GM12878 (cell line): ENCODE data around the gene PRR11. TPM values are rescaled to one million over a fixed set of nuclear protein-coding genes. Genes with fewer than 3 reads are reported as not detected.

Experiments
- ATAC-seq: fragments of 200-7000 bp; cut with Tn5 transposase; 3 replicates; pipeline ENCODE4 v1.9.1; 2020; ENCODE audit warnings: mild to moderate bottlenecking, moderate library complexity
- BruUV-seq: library from RNA; stranded (reverse); fragments of 400-500 nt; replicated peaks from 2 replicates; lab custom pipeline; 2021; lab: Mats Ljungman, UMichigan
- CTCF ChIA-PET: fragments of 300-600 bp; sonication (Branson Sonifier 250); formaldehyde crosslinking; extraction: SDS; loops from one replicate; lab custom pipeline; 2021; ENCODE audit warnings: inconsistent platforms; lab: Yijun Ruan, JAX
- POLR2A ChIA-PET: fragments of 350-600 bp; formaldehyde crosslinking; extraction: SDS; loops from one replicate; lab custom pipeline; 2021; ENCODE audit warnings: inconsistent platforms; lab: Charles Lee
- RAD21 ChIA-PET: fragments of 300-600 bp; sonication (Branson Sonifier 250); formaldehyde crosslinking; loops from one replicate; lab custom pipeline; 2023; ENCODE audit warnings: antibody characterized with exemption; ENCODE audit not compliant: unreplicated experiment; lab: Charles Lee
- SMC1A ChIA-PET: fragments of 300-600 bp; sonication (Branson Sonifier 250); formaldehyde crosslinking; loops from one replicate; lab custom pipeline; 2023; ENCODE audit not compliant: unreplicated experiment, uncharacterized antibody; lab: Charles Lee
- DNase-seq: peaks from one replicate; pipeline ENCODE4 v3.0.0-alpha.2; 2011; ENCODE audit warnings: low read depth, low spot score
- FAIRE-seq: peaks from 3 replicates; lab custom pipeline; 2011; peaks lifted over from hg19 to GRCh38; lab: Jason Lieb, UNC
- H2AFZ ChIP-seq: 2 replicates; pipeline ENCODE4 v1.6.0; 2011; ENCODE audit warnings: low read depth, low read length, control low read depth; ENCODE audit not compliant: control insufficient read depth
- H3K27ac ChIP-seq: 2 replicates; pipeline ENCODE4 v1.5.1; 2011; ENCODE audit warnings: control low read depth; ENCODE audit not compliant: control insufficient read depth, insufficient read depth
- H3K27me3 ChIP-seq, 2 experiments: replicated peaks in 1 of 2; 2 replicates each; pipeline versions ENCODE4 v1.6.0 to v1.6.1; 2011; ENCODE audit warnings: low read length in 1 of 2; ENCODE audit not compliant: control insufficient read depth in 2 of 2, insufficient read depth in 2 of 2
- H3K36me3 ChIP-seq, 2 experiments: 2 replicates each; pipeline ENCODE4 v1.5.1; 2011; ENCODE audit warnings: low read length in 1 of 2; ENCODE audit not compliant: control insufficient read depth in 2 of 2, insufficient read depth in 2 of 2
- H3K4me1 ChIP-seq: 2 replicates; pipeline ENCODE4 v1.6.1; 2011; ENCODE audit warnings: mild to moderate bottlenecking, low read length, moderate library complexity, mixed read lengths; ENCODE audit not compliant: control insufficient read depth, insufficient read depth
- H3K4me2 ChIP-seq: 2 replicates; pipeline ENCODE4 v1.6.0; 2011; ENCODE audit warnings: control low read depth; ENCODE audit not compliant: control insufficient read depth, insufficient read depth
- H3K4me3 ChIP-seq: fragments of 200-600 bp; sonication (generic); 2 replicates; pipeline ENCODE4 v1.5.1; 2016
- H3K79me2 ChIP-seq: 2 replicates; pipeline ENCODE4 v1.6.0; 2011; ENCODE audit warnings: low read length; ENCODE audit not compliant: control insufficient read depth, insufficient read depth
- H3K9ac ChIP-seq: 2 replicates; pipeline ENCODE4 v1.8.0; 2011; ENCODE audit warnings: low read length, control low read depth, mixed read lengths; ENCODE audit not compliant: control insufficient read depth, insufficient read depth
- H3K9me3 ChIP-seq: replicated peaks from 3 replicates; pipeline ENCODE4 v1.5.1; 2011; ENCODE audit warnings: mild to moderate bottlenecking, low read length; ENCODE audit not compliant: control insufficient read depth, insufficient read depth
- H4K20me1 ChIP-seq: 2 replicates; pipeline ENCODE4 v1.6.0; 2011; ENCODE audit not compliant: control insufficient read depth, insufficient read depth
- BHLHE40 ChIP-seq, 2 experiments: fragments of 450-650 bp in 1 of 2; IDR thresholded peaks; 2 replicates each; pipeline ENCODE4 v1.6.1; 2011 to 2017; ENCODE audit warnings: low read depth in 2 of 2, borderline replicate concordance in 1 of 2, improper control_type of control experiment in 1 of 2, low read length in 1 of 2, mild to moderate bottlenecking in 1 of 2
- E2F4 ChIP-seq: IDR thresholded peaks from 2 replicates; pipeline ENCODE4 v1.6.1; 2012; ENCODE audit warnings: low read depth, low read length, improper control_type of control experiment
- FOS ChIP-seq: IDR thresholded peaks from 3 replicates; pipeline ENCODE4 v1.6.1; 2011; ENCODE audit warnings: borderline replicate concordance; ENCODE audit not compliant: insufficient read length; ENCODE audit errors: extremely low read depth
- RAD21 ChIP-seq: IDR thresholded peaks from 2 replicates; pipeline ENCODE4 v1.6.1; 2011; ENCODE audit warnings: mild to moderate bottlenecking, low read depth, low read length, moderate library complexity; ENCODE audit not compliant: insufficient read depth
- SMC3 ChIP-seq: IDR thresholded peaks from 2 replicates; pipeline ENCODE4 v1.6.1; 2011; ENCODE audit warnings: low read length, improper control_type of control experiment, borderline replicate concordance
- ZNF622 ChIP-seq: fragments of 450-650 bp; IDR thresholded peaks from 2 replicates; pipeline ENCODE4 v1.6.1; 2017; ENCODE audit warnings: mild to moderate bottlenecking, inconsistent platforms
- WGBS: methylation state at CpG from one replicate; pipeline ENCODE4 v1.1.6; 2016; ENCODE audit warnings: low lambda C conversion rate; ENCODE audit not compliant: insufficient replicate concordance, insufficient coverage; ENCODE audit errors: missing lambda C conversion rate; 5-methylcytosine and 5-hydroxymethylcytosine counted together
- in situ Hi-C: fragments of 300-500 bp; cut with MboI; formaldehyde crosslinking; loops from 9 replicates; pipeline ENCODE4 v1.14.3; 2018; ENCODE audit warnings: mixed read lengths
- intact Hi-C: fragments of 100-400 bp; cut with micrococcal nuclease; formaldehyde crosslinking; loops from one replicate; pipeline ENCODE4 v1.14.2; 2022; ENCODE audit not compliant: unreplicated experiment
- polyA plus RNA-seq, 11 experiments: library from polyadenylated mRNA; depleted of rRNA in 4 of 11; unstranded in 6 of 11; stranded (reverse) in 5 of 11; fragments of >200 nt; fragmentation: Nextera tagmentation in 4 of 11; fragmentation: Illumina TruSeq in 1 of 11; extraction: Ambion mirVana in 4 of 11; extraction: Trizol in 1 of 11; gene quantifications; 1 replicate in 1 of 11; 2 replicates in 10 of 11; pipeline versions ENCODE4 v1.2.1 to v1.2.3, GENCODE V29; 2011 to 2016; ENCODE audit warnings: inconsistent platforms in 2 of 11, missing spikeins in 2 of 11, low read depth in 1 of 11
- total RNA-seq, 4 experiments: library from RNA; depleted of rRNA in 3 of 4; stranded (reverse); fragments of >200 nt in 3 of 4; fragmentation: Illumina TruSeq in 1 of 4; extraction: Trizol in 1 of 4; gene quantifications; 2 replicates each; pipeline versions ENCODE4 v1.2.1 to v1.2.3, GENCODE V29; 2013 to 2021
- TF ChIP-seq, protein P1 (sequence below): fragments of 450-650 bp; IDR thresholded peaks from 2 replicates; pipeline ENCODE4 v1.6.1; 2016; ENCODE audit warnings: mild to moderate bottlenecking

PRR11 gene
- total and polyA plus RNA-seq, 10 of the 15 experiments (the other 5 are each of a cell fraction or from before 2014, with no cell fraction given) = 20.8 to 97.0 (median 48.3) TPM

- TF ChIP-seq E2F4 = no peak
- TF ChIP-seq RAD21 = peak; percentile 45
- TF ChIP-seq SMC3 = peak; percentile 13; the same call in 1 of the 2 replicates
These were observed 10.4 kb downstream of the PRR11 start (continued) for GRCh38 chr17:59165933-59166342.

DNA sequence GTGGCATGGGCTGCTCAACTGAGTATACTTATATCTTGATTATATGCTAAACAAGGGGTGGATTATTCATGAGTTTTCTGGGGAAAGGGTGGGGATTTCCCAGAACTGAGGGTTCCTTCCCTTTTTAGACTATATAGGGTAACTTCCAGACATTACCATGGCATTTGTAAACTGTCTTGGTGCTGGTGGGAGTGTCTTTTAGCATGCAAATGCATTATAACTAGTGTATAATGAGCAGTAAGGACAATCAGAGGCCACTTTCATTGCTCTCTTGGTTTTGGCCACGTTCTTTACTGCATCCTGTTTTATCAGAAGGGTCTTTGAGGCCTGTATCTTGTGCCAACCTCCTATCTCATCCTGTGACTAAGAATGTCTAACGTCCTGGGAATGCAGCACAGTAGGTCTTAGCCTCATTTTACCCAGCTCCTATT lies 12.0 kb downstream of the PRR11 start:
- no peaks in the 10 kb centered on the region for H4K20me1 ChIP-seq
- H3K4me3 ChIP-seq = no peak overlapping the region
- no peak overlapping the region for H3K9ac ChIP-seq
- H3K27ac ChIP-seq = peak overlapping the region; percentile 9
- intact Hi-C loops (no loop called here), in situ Hi-C loops (no loop called here)
- no peak overlapping the region; the same call in 1 of the 2 replicates for H3K4me2 ChIP-seq
- no peaks in the 10 kb centered on the region for H3K27me3 ChIP-seq
- ChIA-PET POLR2A (no interaction called here), RAD21 (interaction anchor here (2.2 kb wide), 1 partner anchor 274 kb away, joined by 4 read pairs; no protein-coding TSS in a partner anchor), CTCF (interaction anchor here (3.6 kb wide), 1 partner anchor 17 kb away, joined by 15 read pairs; no protein-coding TSS in a partner anchor), SMC1A (interaction anchor here (1.4 to 1.6 kb wide), 3 partner anchors 11 to 143 kb away, joined by 3 to 5 read pairs (median 4); no protein-coding TSS in a partner anchor)
- ATAC-seq (peak; percentile 33), FAIRE-seq (no peak), DNase-seq (no peak)
- TF ChIP-seq BHLHE40 (IDR thresholded peaks at IDR 0.05; ENCODE audit: borderline replicate concordance in 1 of 2, low read depth in 2 of 2, low read length in 1 of 2) = no peak
- no peak for TF ChIP-seq FOS
- TF ChIP-seq, protein P1, sequence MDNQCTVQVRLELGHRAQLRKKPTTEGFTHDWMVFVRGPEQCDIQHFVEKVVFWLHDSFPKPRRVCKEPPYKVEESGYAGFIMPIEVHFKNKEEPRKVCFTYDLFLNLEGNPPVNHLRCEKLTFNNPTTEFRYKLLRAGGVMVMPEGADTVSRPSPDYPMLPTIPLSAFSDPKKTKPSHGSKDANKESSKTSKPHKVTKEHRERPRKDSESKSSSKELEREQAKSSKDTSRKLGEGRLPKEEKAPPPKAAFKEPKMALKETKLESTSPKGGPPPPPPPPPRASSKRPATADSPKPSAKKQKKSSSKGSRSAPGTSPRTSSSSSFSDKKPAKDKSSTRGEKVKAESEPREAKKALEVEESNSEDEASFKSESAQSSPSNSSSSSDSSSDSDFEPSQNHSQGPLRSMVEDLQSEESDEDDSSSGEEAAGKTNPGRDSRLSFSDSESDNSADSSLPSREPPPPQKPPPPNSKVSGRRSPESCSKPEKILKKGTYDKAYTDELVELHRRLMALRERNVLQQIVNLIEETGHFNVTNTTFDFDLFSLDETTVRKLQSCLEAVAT = no peak
- no peak for TF ChIP-seq ZNF622
- H3K4me1 ChIP-seq = no peaks in the 10 kb centered on the region
- peaks cover 39% of the 10 kb centered on the region for H3K79me2 ChIP-seq
- H3K36me3 ChIP-seq = peaks cover 7% of the 10 kb centered on the region in 2 experiments; a peak in 3 of 4 replicates
- no peaks in the 10 kb centered on the region; the same call in 2 of the 3 replicates for H3K9me3 ChIP-seq
- 27% methylated on average over 2 of the region's 2 CpGs for WGBS
- H2AFZ ChIP-seq = no peak overlapping the region; the same call in 1 of the 2 replicates
- no TSS peak for BruUV-seq
